Retinal pigment epithelial cell (primary cell): Measurements from ENCODE around the gene SVIL.
"Not testable (repeated sequence)": the region's sequence is repeated elsewhere in the genome, so short reads cannot be mapped to it uniquely, and the experiment has no call there.

Experiments
- DNase-seq: peaks from one replicate; pipeline ENCODE4 v3.0.0-alpha.2; 2010; ENCODE audit warnings: low read depth
- H3K4me3 ChIP-seq: 2 replicates; pipeline ENCODE4 v1.5.1; 2011; ENCODE audit warnings: mild to moderate bottlenecking, low read length, control low read depth, moderate library complexity
- CTCF ChIP-seq: conservative IDR thresholded peaks from 2 replicates; pipeline ENCODE4 v1.5.1; 2011; ENCODE audit warnings: low read depth, low read length, control low read depth, inconsistent platforms

SVIL gene

GRCh38 chr10:29454250-29454649 lies 180.5 kb downstream of the SVIL start:
- DNase-seq = no peak
- TF ChIP-seq CTCF = no peak
- no peak overlapping the region for H3K4me3 ChIP-seq

- H3K4me3 ChIP-seq = no peak overlapping the region
- no peak for DNase-seq
- no peak for TF ChIP-seq CTCF
These were observed 182.2 kb downstream of the SVIL start for GRCh38 chr10:29452546-29452945.

- no peak for DNase-seq
These were observed 182.8 kb downstream of the SVIL start for GRCh38 chr10:29451946-29452345.

GRCh38 chr10:29450405-29450804 lies 184.4 kb downstream of the SVIL start:
- no peak for DNase-seq
- no peak for TF ChIP-seq CTCF
- H3K4me3 ChIP-seq = no peak overlapping the region

More at GRCh38 chr10:29451946-29452345, 182.8 kb downstream of the SVIL start:
- H3K4me3 ChIP-seq = no peak overlapping the region
- no peak for TF ChIP-seq CTCF

- DNase-seq = peak; percentile 8
- not testable (repeated sequence) for H3K4me3 ChIP-seq
- TF ChIP-seq CTCF = peak; percentile 73
These were observed 185.8 kb downstream of the SVIL start for GRCh38 chr10:29448756-29449592.

- no peak for DNase-seq
- TF ChIP-seq CTCF = no peak
- H3K4me3 ChIP-seq = no peak overlapping the region
These were observed 186.6 kb downstream of the SVIL start for GRCh38 chr10:29448125-29448524.

GRCh38 chr10:29446327-29446726 lies 188.4 kb downstream of the SVIL start:
- DNase-seq = no peak
- TF ChIP-seq CTCF = no peak

More at GRCh38 chr10:29446327-29446726, 188.4 kb downstream of the SVIL start:
- no peak overlapping the region for H3K4me3 ChIP-seq
